ENCODE results near the gene ILDR2.
A peak's percentile ranks its signal among the peaks of the same experiment; 100 is the strongest.

Gene ILDR2

DNA sequence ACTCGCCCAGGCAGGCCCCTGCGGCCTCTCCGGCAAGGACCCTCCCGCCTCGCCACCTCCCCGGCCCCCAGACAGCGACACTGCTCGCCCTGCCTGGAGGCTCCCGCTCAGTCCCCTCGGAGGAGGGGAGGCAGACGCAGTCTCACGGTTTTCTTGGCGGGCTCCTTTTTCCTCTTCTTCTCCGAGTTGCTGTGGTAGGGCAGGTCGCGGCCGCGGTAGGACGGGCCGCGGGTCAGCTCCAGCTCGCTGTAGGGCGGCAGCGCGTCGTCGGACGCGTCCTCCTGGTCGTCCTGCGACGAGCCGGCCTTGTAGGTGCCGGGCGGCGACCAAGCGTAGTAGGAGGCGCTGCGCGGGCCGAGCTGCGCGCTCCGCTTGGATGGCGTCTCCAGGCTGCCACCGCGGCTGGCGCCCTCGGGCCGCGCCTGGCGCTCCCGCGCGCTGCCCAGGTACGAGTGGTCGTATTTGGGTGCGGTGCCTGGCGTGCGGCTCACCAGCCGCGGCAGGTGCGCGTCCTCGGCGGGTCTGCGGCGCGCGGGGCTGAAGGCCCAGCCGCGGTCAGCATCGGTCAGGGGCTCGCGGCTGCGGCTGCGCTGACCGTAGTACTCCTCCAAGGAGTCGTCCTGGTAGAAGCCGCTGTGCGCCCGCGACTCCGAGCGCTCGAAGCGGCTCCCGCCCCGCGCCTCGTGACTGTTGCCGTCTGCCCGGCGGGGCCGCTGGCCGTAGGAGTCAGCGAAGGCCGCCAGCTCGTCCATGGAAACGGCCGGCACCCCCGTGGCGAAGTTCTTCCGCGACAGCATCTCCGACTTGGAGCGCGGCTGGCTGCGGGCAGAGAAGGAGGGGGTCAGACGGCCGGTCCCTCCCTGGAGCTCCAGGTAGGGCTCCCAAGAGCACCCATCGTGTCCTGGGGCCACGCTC lies 54.5 kb downstream of the ILDR2 start:
- no peak for DNase-seq

DNA sequence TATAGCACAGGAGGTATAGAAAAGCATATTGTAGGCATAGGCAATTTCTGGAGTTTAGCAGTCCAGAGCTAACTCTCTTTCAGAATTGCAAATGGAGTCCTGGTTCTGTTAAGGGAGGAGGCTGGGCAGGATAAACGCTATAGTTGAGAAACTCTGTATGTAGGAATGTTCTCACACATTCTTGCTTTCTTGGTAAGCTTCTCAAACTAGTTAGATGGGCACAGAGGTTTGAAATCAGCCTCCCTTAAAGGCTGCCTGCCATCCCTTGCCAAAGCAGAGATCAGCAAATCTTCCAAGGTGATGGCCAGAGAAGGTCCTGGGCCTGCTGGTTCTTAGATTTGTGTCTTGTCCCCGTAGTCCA lies 56.4 kb downstream of the ILDR2 start:
- DNase-seq = no peak

DNA sequence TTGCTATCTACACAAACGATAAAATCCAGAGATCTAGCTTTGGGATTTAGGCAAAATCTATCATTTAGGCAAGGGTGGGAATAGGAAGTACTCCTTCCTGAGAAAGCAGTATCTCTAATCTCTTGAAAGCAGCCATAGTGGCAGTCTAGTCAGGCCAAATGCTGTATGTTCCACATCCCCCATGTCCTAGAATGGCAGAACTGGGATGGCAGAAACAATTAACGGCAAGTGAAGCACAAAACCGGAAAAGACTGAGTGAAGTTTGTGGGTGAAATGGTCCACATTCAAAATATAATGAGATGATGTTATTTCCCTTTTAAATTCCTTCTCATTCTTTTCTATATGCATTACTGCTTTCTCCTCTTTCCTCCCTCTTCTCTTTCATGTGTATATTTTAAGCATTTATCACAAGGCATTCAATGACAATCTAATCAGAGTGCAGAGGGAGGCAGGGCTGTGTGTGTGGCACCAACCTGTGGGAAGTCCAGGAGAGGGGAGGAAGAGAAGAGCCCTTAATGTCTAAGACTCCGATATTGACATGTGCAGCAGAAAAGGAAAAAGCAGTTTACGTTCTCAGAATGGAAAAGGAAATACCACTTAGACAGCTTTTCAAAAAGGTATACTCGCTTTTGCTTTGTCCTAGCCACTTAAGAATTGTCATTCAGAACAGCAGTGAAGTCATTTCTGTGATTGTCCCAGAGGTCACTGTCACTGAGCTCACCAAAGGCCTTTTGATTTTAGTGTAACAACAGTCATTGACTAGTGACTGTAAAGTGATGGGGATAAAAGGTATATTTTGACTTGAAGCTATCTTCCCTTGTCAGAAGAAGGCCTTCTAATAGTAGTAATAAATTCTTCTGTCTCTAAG lies 57.0 kb downstream of the ILDR2 start:
- DNase-seq = no peak

DNA sequence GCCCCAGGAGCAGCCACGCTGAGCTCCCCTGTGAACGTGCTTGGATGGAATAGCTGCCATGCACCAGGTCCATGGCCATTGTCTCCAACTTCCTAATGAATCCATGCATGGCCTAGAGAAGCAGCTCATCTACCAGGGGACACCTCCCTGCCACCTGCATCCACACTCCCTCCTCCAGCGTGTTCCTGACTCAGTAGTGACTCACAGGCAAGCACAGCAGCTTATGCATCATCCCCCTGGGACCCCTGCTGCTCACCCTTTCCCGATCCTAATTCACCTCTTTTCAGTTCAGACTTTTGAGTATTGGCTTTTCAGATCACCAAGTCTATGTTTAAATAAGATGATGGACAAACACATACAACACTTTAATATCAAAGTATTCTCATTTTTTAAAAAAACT lies 59.4 kb downstream of the ILDR2 start:
- DNase-seq = peak; percentile 80

DNA sequence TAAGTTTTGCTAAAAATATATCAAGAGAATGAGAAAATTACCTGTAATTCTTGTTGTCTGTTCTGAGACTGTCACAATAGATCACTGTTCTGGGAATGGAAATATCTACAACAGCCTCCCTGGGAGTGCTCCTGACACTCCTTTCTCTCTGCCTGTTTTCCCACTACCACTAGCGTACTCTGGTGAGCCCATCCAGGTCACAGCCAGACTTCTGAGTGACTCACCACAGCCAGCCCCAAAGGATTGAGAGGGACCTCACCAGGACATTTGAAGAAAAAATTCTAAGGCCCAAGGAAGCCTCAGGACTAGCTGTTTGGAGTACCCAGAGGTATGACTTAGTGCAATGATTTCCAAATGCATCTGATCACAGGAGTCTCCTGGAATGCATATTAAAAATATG lies 60.3 kb downstream of the ILDR2 start:
- no peak for DNase-seq

DNA sequence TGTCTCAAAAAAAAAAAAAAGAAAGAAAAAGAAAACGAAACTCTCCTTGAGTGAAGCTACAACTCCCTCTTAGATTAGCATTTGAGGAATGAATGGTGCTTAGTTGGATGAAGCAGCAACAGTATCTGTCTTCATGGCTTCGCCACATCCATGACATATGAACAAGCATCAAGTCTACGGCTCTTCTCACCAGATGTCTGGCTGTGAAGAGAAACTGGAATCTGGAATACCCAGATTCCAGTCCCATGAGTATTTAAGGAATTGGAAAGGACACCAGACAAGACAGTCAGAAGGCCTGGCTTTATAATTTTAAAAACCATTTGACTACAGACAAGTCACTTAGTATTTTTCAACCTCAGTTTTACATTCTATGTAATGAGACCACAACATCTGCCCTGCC lies 61.2 kb downstream of the ILDR2 start:
- DNase-seq = no peak

DNA sequence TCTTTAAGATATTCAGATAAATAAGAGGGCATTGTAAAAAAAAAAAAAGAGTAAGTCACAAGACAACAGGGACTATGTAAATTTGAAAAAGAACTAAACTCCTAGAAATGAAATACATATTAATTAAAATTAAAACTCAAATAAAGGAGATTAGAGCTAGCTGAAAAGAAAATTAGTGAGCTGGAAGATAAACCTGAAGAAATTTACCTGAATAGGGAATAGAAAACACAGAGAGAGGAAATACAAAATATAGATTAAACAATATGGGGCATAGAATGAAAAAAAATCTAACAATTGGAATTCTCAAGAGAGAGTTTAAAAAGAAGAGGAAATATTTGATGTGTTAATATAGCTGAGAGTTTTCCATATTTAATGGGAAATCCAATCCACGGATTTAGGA lies 63.7 kb downstream of the ILDR2 start:
- no peak for DNase-seq

DNA sequence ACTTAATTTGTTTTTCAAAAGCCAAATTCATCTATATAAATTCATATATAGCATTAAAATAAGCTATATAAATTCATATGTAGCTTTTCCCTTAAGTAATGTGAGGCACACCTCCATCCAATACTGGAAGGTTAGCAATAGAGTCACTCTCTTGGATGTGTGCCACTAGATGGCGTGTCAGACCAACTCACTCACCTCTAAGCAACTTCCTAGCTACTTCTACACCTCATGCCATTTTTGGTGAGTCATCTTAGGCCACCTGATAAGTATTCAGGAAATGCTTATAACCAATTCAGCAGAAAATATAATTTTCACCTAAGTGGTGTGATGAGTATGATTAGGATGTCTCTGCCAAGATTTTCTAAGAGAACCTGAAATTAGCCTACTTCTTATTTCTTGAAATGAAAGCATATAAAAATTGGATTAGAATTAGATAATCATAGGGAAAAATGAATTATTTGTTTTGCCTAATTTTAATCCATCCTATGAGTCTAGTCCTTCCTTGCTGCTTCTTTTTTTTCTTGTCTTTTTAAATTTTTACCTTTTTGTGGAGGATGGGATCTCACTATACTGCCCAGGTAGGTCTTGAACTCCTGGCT lies 64.8 kb downstream of the ILDR2 start:
- no peak for DNase-seq

DNA sequence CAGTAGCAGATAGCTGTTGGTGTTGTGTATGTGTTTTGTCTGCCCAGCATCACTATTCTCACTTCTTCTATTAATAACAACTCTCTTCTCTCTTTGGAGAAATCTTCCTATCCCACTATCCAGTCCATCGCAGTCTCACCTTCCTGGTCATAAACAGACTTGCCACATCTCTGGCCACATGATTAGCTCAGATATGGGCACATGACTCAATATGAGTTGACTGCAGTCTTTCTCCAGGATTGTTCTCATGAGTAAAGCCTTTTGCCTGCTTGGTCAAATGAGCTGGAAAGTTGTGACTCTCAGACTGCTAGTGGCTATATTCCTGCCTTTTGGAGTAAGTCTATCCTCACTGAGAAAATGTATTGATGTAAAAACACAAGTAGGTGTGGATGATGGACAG lies 66.4 kb downstream of the ILDR2 start:
- DNase-seq = no peak

DNA sequence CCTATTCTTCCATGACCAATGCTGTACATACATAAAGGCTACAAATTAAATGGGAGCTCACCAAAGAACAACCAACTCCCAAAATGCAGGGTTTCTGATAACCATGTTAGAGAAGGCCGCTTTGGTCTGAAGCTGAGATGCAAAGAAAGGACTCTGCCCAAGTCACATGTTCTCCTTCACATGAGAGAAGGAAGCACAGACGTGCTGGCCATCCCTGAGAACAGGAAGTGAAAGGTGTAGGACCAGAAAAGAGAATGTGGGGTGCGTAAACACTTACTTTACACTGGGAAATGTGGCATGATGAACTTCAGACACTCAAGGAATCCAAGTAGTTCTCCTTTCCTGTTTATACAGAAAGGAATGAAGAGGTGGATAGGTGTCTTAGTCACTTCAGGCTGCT lies 67.6 kb downstream of the ILDR2 start:
- DNase-seq = no peak

DNA sequence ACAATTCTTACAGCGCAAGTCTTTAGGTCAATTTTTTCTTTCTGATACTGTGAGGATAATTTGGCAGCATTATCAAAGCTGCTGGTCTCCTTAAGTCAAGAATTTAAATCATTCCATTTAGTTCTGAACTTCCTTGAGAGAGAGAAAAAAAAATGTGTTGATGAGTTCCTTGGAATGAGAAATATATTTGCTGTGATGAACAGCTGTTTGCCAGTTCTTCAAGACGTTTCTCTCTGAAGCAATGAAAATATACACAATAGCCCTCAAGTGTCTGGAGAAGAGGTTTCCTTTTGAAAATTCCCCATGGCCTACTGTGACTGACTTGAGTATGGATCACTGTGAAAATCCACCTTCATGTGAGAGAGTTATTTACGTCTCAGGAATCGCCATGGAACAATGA lies 68.3 kb downstream of the ILDR2 start:
- DNase-seq = no peak

DNA sequence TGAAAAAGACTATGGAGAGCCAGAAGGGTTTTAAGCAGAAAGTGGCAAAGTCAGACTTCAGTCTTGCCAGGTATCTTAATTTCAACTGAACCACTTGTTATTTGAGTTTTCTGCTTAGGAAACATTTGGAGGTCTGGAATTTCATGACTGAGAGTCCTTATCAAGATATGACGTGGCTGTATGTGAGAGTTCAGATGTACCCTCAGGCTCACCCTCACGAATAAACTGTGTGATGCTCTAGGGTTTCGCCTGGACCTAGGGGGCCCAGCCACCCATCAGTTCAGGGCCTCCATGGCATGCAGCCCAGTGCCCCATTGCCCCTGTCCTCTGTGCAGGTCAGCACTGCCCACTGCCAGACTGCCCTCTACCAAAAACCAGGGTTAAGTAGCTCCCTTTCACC lies 68.7 kb downstream of the ILDR2 start:
- no peak for DNase-seq

DNA sequence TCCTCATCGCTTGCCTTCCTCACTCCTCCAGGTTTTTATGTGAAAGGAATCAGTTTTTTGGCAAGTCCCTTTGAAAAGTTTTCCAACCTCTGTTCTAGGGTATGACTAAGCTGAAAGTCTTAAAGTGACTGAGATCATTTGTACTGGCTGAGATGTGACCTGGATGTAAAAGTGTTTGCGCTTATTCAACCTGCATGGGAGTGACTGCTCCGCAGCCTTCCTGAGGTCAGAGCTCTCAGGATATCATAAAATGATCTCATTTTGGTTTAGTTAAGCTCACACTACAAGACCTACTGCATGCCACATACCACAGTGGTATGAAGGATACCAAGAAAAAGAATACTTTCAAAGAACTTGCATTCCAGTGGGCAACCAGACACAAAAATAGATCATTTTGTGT lies 69.4 kb downstream of the ILDR2 start:
- DNase-seq = no peak

DNA sequence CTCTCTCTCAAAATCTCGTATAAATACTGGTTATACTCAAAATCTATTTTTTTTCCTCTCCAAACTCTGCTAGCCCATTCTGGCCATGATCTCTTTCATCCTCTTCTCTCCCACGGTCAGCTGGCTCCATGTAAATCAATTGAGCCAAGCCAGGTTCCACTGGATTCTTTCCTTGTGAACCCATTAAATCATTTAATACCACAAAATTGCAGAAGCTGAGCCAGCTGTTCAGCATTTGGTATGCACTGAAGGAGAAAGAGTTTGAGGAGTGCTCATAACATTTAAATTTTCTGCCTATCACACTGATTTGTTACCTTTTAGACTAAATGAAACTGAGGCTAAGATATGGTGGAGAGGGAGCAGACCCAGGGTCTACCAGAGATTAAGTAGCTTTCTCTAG lies 70.2 kb downstream of the ILDR2 start:
- no peak for DNase-seq

DNA sequence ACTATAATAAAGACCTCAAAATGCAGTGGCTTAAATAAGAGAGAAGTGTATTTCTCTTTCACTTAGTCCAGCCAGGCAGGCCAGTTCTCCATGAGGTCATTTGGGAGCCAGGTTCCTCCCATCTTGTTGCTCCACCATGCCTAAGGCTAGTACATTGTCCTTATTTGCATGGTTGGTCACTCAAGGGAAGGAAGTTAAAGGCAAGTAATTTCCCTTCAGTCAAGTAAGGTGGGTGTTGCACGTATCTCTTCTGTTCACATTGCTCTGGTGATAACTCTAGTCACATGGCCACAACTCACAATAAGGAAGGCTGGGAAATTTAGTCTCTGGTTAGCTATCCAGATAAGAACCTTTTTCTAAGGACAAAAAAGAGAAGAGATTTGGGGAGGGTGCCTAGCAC lies 72.1 kb downstream of the ILDR2 start:
- no peak for DNase-seq

DNA sequence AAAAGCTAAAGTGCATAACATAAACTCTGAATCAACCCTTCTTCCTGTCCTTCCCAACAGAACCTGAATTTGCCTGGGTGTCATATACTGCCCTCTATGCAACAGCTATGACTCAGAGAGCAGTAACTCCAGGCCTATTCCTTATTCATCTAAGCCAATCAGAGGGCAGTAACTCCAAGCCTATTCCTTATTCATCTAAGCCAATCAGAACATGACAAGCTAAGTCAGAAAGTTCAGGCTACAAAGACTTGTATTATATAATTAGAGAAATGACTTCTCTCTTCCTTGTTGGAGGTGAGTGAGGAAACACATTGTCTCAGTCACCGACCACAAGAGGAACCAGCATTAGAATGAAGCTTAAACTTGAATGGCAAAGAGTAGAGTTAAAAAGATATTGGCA lies 73.1 kb downstream of the ILDR2 start:
- no peak for DNase-seq

DNA sequence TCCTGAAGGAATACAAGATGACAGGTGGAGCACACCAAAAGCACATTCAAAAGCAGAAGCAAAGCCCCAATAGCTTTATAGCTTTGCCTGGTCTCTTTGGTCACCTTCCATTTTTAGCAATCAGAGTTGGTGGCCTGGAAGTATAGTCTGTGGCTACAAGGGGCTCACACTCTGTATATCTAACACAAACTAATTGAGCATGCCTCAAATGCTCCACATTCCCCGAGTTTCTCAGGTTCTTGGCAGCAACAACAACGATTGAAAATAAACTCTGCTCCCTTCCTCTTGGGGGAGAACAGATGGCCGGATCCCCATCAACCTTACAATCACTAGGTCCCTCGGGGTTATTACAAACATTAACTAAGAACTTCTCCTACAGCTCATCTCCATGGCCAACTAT lies 74.4 kb downstream of the ILDR2 start:
- DNase-seq = no peak

DNA sequence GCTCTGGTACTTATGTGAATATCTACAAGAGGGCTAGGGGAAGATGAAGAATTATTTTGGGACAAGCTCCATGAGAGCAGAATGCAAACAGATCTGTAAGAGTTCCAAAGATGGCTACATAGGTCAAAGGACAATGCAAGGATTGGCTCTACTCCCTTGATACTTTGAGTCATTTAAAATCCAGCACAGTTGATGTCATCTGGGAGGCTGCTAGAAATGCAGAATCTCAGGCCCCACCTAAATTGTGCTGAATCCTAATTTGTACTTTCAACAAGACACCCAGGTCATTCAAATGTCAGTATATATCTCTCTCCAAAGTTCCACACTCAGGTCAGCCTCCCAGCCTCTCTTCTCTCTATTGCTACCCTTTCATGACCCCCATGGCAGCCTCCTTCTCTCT lies 75.6 kb downstream of the ILDR2 start:
- DNase-seq = no peak

DNA sequence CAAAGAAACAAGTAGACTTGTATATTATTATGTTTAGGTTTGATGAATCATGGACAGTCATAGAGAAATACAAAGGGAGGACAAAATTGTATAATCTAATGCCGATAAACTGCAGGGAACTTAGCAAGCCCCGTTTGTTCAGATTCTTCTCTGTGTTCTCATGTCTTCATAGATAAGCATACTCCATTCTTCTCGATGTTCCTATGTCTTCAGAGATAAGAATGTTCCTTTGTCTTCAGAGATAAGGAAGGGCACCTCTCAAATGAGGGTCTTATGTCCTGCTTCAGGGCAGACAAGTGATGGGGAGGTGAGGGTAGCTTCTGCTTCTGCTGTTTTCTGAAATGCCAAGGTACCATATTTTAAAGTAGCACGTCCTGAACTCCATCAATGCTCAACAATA lies 79.6 kb downstream of the ILDR2 start:
- no peak for DNase-seq

DNA sequence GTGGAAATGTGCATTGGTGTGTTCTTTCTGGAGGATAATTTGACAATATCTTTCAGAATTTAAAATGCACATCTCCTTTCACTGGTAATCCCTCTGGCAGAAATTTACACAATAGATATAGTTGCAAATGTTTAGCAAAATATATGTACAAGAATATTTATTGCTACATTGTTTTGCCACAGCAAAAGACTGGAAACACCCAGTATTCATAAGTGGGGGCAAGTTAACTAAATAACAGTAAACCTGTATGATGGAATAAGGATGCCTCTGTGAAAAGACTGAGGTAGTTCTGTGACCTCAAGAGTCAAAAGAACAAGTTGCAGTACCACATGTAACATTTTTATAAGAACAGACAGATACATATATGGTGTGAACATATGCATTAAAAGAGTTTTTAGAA lies 85.6 kb downstream of the ILDR2 start:
- DNase-seq = no peak

DNA sequence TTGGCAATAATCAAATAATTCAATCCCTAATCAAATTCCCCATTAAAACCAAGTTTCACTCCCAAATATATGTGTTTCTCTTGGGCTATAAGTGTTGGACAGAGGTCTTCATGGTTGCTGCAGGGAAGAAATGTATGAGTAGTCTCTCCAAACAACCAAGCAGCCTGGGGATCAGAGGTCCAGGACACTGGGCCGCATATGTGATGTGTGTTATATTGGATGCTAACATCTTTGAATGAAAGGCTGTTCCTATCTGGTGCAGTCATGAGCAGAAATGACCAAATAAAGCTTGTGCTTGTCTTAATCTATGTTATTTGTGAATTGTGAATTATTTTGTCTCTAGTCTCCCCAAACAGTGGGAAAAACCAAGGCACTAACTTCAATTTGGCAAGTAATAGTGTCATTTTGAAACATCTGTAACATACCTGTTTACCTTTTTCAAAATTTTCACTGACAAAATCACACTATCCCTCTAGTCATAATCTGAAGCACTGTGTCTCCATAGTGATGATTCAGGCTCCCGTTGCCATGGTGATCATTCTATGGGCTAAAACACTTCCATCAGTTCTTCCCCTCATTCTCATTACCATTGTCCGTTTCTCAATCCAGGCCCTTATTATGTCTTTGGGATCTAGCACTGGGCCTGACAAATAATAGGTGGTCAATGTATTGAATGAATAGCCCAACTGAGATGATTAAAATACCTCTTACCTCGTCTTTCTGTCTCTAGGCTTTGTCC lies 86.8 kb downstream of the ILDR2 start:
- no peak for DNase-seq

DNA sequence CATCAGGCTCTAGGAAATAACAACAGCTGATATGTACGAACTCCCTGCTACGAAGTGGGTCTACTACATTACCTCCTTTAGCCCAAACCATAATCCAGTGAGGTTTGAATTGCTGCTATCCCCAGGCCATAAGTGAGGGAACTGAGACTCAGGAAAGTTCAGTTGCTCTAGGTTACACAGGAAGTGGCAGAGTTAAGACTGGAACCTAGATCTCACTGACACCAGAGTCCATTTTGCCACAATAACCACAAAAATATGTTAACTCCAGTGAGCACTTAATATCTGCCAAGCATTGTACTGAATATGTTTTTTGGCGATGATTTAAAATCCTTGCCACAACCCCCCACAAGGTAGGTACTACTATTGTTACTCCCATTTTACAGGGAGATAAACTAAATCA lies 90.4 kb downstream of the ILDR2 start:
- DNase-seq = no peak

DNA sequence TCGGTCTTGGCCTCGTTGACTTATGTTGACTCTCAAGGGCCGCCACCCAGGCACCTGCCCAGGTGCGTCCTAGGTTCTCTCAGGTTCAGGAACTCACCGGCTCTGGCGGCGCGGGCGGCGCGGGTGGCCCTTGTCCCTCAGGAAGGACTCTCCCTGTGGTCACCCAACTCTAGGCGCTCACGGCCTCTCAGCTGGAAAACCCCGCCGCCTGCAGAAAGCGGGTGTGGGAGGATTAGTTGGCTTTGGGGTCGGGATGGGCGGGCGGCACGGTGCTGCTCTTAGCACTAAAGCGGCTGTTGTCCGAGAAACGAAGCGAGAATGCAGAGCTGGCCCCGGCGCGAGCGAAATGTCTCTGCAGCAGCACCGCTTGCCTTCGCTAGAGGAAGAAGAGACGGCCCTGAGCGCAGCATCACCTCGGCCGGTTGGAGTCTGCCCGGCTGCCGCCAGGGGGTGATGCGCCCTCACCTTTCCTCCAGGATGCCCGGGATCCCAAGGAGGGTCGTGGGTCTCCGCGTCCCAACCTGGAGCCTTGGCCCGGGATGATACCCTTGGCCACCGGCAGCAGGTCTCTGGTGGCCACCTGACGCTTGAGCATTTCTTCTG lies 91.2 kb downstream of the ILDR2 start:
- DNase-seq = no peak

Data from 8988T (cell line).